ENCODE results near the gene FITM1.

Gene FITM1

GRCh38 chr14:24150061-24150460, 19.6 kb downstream of the FITM1 start:
- in situ Hi-C loops (cut with HindIII; ENCODE audit: low sequenced_read_pairs) = no loop called here
- H3K4me3 ChIP-seq (ENCODE audit: low read depth, low read length) = no peak overlapping the region
- no peak for TF ChIP-seq CTCF (IDR thresholded peaks at IDR 0.05; ENCODE audit: low read depth, low read length)
- DNase-seq (ENCODE audit: low read depth, low spot score) = no peak

GRCh38 chr14:24150567-24150966, 20.1 kb downstream of the FITM1 start:
- in situ Hi-C loops (cut with HindIII; ENCODE audit: low sequenced_read_pairs) = no loop called here
- H3K4me3 ChIP-seq (ENCODE audit: low read depth, low read length) = no peak overlapping the region
- TF ChIP-seq CTCF (IDR thresholded peaks at IDR 0.05; ENCODE audit: low read depth, low read length) = no peak
- DNase-seq (ENCODE audit: low read depth, low spot score) = no peak

GRCh38 chr14:24150993-24151392, 20.5 kb downstream of the FITM1 start:
- no peak for TF ChIP-seq CTCF (IDR thresholded peaks at IDR 0.05; ENCODE audit: low read depth, low read length)
- DNase-seq (ENCODE audit: low read depth, low spot score) = no peak
- in situ Hi-C loops (cut with HindIII; ENCODE audit: low sequenced_read_pairs) = no loop called here
- no peak overlapping the region for H3K4me3 ChIP-seq (ENCODE audit: low read depth, low read length)

- no peak for TF ChIP-seq CTCF (IDR thresholded peaks at IDR 0.05; ENCODE audit: low read depth, low read length)
- no peak for DNase-seq (ENCODE audit: low read depth, low spot score)
Measured at GRCh38 chr14:24151404-24152080, 21.1 kb downstream of the FITM1 start.

GRCh38 chr14:24155100-24155499, 24.6 kb downstream of the FITM1 start:
- TF ChIP-seq CTCF (IDR thresholded peaks at IDR 0.05; ENCODE audit: low read depth, low read length) = no peak
- H3K4me3 ChIP-seq (ENCODE audit: low read depth, low read length) = no peak overlapping the region
- in situ Hi-C loops (cut with HindIII; ENCODE audit: low sequenced_read_pairs) = no loop called here
- no peak for DNase-seq (ENCODE audit: low read depth, low spot score)

More at GRCh38 chr14:24151404-24152080, 21.1 kb downstream of the FITM1 start:
- no peak overlapping the region for H3K4me3 ChIP-seq (ENCODE audit: low read depth, low read length)
- in situ Hi-C loops (cut with HindIII; ENCODE audit: low sequenced_read_pairs) = no loop called here

- no peak for DNase-seq (ENCODE audit: low read depth, low spot score)
- no peak overlapping the region for H3K4me3 ChIP-seq (ENCODE audit: low read depth, low read length)
- in situ Hi-C loops (cut with HindIII; ENCODE audit: low sequenced_read_pairs) = no loop called here
- TF ChIP-seq CTCF (IDR thresholded peaks at IDR 0.05; ENCODE audit: low read depth, low read length) = no peak
Measured at GRCh38 chr14:24156840-24157239, 26.4 kb downstream of the FITM1 start.

Measured in astrocyte of the spinal cord (primary cell).